ENCODE data around the gene CNTN6.

The CNTN6 gene

DNA sequence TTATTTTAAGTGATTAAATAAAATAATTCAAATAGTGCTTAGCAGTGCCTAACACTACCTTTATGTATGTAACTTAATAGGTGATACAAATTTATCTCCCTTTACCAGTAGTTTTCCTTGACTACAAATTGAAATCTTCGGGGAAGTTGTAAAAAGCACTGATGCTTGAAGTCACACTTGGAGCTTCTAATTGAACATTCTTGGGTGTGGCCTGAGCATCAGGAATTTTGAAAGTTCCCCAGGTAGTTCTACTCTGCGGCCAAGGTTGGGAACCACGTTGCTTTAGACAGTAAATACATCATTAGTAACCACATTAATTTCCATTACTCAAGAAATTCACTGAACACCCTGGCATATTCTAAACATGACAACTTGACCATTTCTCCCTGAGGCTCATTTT is 351.4 kb downstream of the CNTN6 start:
- no peak for DNase-seq

DNA sequence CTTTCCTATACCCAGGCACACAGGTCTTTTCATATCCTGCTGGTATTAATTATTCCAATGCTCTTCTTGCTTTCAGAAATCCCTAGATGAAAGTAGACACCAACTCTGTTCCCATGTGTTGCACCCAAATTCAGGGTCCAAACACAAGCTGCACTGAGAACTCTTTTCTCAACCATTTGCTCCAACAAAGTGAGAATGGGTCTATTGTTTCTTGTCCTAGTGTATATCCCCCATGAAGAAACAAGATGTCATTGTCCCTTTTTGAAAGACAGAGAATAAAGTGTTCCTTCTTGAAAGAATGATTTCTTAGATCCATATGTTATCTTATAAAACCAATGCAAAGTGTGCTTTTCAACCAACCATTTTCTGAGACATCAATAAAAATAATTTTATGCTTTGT is 353.7 kb downstream of the CNTN6 start:
- no peak for DNase-seq

DNA sequence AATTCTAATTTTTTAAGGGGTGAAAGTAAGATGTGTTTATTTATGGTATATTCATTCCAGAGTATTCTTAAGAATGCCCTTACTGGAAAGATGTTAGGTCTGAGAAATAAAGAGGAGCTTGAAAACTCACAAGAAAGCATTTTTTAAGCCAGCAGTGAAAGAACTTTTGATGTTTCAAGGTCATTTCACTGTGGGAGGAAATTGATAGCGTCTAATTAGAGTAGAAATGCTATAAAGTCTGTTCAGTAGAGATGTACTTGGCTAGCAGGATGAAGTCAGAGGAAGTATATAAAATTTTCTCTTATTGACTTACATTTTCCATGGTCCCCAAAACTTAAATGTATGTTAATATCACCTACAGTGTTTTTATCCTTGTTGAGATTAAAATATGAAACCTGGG is 354.6 kb downstream of the CNTN6 start:
- no peak for DNase-seq

DNA sequence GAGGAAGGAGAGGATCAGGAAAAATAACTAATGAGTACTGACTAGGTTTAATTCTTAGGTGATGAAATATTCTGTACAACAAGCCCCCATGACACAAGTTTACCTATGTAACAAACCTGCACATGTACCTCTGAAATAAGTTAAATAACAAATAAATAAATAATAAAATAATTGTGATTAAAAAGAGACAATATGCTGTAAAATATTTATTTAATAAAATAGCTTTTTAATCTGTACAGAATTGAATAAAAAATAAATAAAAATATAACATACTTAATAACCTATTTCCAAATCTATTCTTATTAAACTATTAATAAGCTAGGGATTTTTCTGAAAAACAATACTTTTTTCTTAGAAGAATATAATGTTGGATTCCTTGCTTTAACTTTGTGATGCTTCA is 355.6 kb downstream of the CNTN6 start:
- no peak for DNase-seq

Measured in stimulated activated CD4-positive, alpha-beta T cell treated with anti-CD3 and anti-CD28 coated beads, Interleukin-15, amount 100 ng/mL, for 24 hours (primary cell).